Naive B cell (primary cell): ENCODE data around the gene NCKAP5. TPM values are rescaled to one million over a fixed set of nuclear protein-coding genes. Genes with fewer than 3 reads are reported as not detected.

Experiments used
- ATAC-seq, 2 donors: fragments of 150-1000 bp; cut with Tn5 transposase; 2 replicates each; pipeline ENCODE4 v1.10.0; 2021; ENCODE audit warnings: low read depth in 2 of 2, mild to moderate bottlenecking in 2 of 2, moderate library complexity in 2 of 2
- DNase-seq: peaks from one replicate; pipeline ENCODE4 v3.0.0; 2022
- H3K27ac Mint-ChIP-seq, 6 donors: one replicate each; pipeline ENCODE4 v1.8.0; 2020 to 2022; ENCODE audit warnings: mild to moderate bottlenecking in 6 of 6, mixed read lengths in 6 of 6, moderate library complexity in 5 of 6, inconsistent platforms in 2 of 6
- H3K27me3 Mint-ChIP-seq, 3 donors: one replicate each; pipeline ENCODE4 v1.8.0; 2021 to 2022; ENCODE audit warnings: mixed read lengths in 3 of 3, mild to moderate bottlenecking in 1 of 3
- H3K36me3 Mint-ChIP-seq, 2 donors: one replicate each; pipeline ENCODE4 v1.8.0; 2020 to 2022; ENCODE audit warnings: mixed read lengths in 2 of 2, inconsistent platforms in 1 of 2, mild to moderate bottlenecking in 1 of 2
- H3K4me1 Mint-ChIP-seq, 3 donors: one replicate each; pipeline ENCODE4 v1.8.0; 2020 to 2022; ENCODE audit warnings: mixed read lengths in 3 of 3, inconsistent platforms in 1 of 3, mild to moderate bottlenecking in 1 of 3, moderate library complexity in 1 of 3
- H3K4me3 Mint-ChIP-seq, 8 donors: one replicate each; pipeline ENCODE4 v1.8.0; 2020 to 2022; ENCODE audit warnings: mild to moderate bottlenecking in 8 of 8, mixed read lengths in 8 of 8, moderate library complexity in 8 of 8, inconsistent platforms in 2 of 8
- H3K9me3 Mint-ChIP-seq, 7 donors: one replicate each; pipeline ENCODE4 v1.8.0; 2020 to 2022; ENCODE audit warnings: mixed read lengths in 7 of 7, mild to moderate bottlenecking in 5 of 7, inconsistent platforms in 2 of 7, moderate library complexity in 1 of 7
- polyA plus RNA-seq, 6 donors: library from polyadenylated mRNA; unstranded; fragments of 300-500 nt; fragmentation: Illumina TruSeq; gene quantifications; one replicate each; pipeline ENCODE4 v1.2.3, GENCODE V29; 2021; ENCODE audit warnings: low read depth in 6 of 6

NCKAP5 gene
- polyA plus RNA-seq, 6 donors from 2014 or later: 0.10 to 0.21 TPM; not detected in 4

DNA sequence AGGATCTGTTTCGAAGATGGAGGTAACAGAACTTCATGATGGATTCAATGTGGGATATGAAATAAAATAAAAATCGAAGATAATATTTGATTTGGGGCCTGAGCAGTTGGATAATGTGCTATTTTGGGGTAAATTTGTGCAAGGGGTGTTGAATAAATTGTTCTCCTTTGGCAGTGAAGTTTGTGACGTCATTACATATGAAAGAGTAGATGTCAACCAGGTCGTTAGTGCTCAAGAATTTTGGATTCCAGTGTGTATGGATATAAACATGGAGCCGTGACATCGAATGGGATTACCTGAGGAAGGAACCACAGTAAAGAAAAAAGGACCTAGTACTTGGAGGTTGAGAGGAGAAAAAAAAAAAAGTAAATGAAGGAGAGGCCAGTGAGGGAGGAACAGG, 253.0 kb downstream of the NCKAP5 start:
- Mint-ChIP-seq H3K4me3 (no peak overlapping the region), H3K27ac (peak overlapping the region in 2 of 6 donors; percentile 3 to 13), H3K27me3 (peaks cover 0 to 11% (median 5%) of the 10 kb centered on the region in 3 donors), H3K36me3 (no peaks in the 10 kb centered on the region), H3K9me3 (peaks cover 0 to 15% (median 0%) of the 10 kb centered on the region in 7 donors), H3K4me1 (no peaks in the 10 kb centered on the region)
- no peak for DNase-seq
- ATAC-seq: no peak

DNA sequence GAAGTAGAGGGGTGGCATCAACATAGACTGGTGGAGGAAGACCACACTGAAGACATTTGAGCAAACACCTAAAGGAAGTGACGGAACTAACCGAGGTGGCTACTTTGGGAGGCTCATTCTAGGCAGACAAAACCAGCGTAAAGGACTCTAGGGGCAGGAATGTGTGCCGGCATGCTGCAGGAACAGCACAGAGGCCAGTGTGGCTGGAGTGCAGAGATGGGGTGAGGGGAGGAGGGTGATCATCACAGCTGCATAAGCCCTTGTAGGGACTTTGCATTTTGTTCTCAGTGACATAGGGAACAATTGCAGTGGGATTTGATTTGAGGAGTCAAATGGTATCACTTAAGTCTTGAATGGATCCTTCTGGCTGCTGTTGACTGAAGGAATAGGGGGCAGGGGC, 253.5 kb downstream of the NCKAP5 start:
- no peak overlapping the region for H3K4me3 Mint-ChIP-seq
- H3K9me3 Mint-ChIP-seq: peaks cover 0 to 15% (median 0%) of the 10 kb centered on the region in 7 donors
- DNase-seq (no peak), ATAC-seq (no peak)
- H3K4me1 Mint-ChIP-seq: no peaks in the 10 kb centered on the region
- H3K27ac Mint-ChIP-seq: peak overlapping the region in 2 of 6 donors; percentile 4 to 13
- H3K36me3 Mint-ChIP-seq: no peaks in the 10 kb centered on the region
- H3K27me3 Mint-ChIP-seq: peaks cover 0 to 11% (median 5%) of the 10 kb centered on the region in 3 donors

- no peak overlapping the region for H3K4me3 Mint-ChIP-seq
- no peak overlapping the region for H3K27ac Mint-ChIP-seq
- H3K27me3 Mint-ChIP-seq: peaks cover 0 to 11% (median 5%) of the 10 kb centered on the region in 3 donors
- ATAC-seq (no peak), DNase-seq (no peak)
- no peaks in the 10 kb centered on the region for H3K4me1 Mint-ChIP-seq
- no peaks in the 10 kb centered on the region for H3K36me3 Mint-ChIP-seq
- peaks cover 0 to 15% (median 0%) of the 10 kb centered on the region in 7 donors for H3K9me3 Mint-ChIP-seq
Observed at GRCh38 chr2:133312038-133312729, 256.1 kb downstream of the NCKAP5 start.

DNA sequence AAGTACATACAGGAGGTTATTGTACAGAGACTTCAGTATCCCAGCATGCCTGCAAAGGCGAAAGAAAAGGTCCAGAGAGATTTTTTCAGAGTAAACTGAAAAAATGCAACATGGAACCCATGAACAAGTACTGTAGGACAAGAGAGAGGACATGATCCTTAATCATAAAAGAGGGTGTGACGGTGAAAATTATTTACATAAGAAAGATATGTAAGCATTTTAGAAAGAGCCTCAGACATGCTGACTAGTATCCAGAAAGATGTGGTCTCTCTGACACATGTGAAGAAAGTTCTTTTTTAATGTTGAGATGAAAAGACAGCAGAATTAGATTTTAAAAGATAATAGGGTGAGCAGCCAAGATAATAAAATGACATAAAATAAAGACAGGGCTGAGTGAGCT, 262.0 kb downstream of the NCKAP5 start:
- Mint-ChIP-seq H3K36me3 (no peaks in the 10 kb centered on the region), H3K4me3 (no peak overlapping the region), H3K4me1 (no peaks in the 10 kb centered on the region), H3K27ac (no peak overlapping the region), H3K9me3 (peaks cover 0 to 4% (median 0%) of the 10 kb centered on the region in 7 donors), H3K27me3 (no peaks in the 10 kb centered on the region)
- ATAC-seq (no peak), DNase-seq (no peak)

GRCh38 chr2:133304344-133304743, 263.9 kb downstream of the NCKAP5 start:
- no peaks in the 10 kb centered on the region for H3K4me1 Mint-ChIP-seq
- no peak overlapping the region for H3K27ac Mint-ChIP-seq
- H3K9me3 Mint-ChIP-seq: peaks cover 0 to 4% (median 0%) of the 10 kb centered on the region in 7 donors
- H3K36me3 Mint-ChIP-seq: no peaks in the 10 kb centered on the region
- no peaks in the 10 kb centered on the region for H3K27me3 Mint-ChIP-seq
- ATAC-seq: no peak
- H3K4me3 Mint-ChIP-seq: no peak overlapping the region
- DNase-seq: no peak

DNA sequence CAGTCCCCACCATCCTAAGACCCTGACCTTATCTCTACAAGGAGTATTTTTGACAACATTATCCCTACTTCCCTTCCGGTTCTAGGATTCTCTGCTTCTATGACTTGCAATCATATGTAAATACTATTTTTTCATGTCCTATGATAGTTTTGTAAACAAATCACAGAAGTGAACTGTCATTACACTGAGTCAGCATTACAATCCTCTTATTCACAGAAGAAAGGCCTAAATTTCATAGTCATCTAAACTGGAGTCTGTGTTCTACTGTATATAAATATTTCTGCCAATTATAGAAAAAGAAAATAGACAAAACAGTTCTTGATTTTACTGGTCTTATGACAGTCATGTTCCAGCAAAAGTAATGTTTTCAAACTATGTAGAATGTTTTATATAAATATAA, 265.1 kb downstream of the NCKAP5 start:
- H3K4me3 Mint-ChIP-seq: no peak overlapping the region
- no peaks in the 10 kb centered on the region for H3K36me3 Mint-ChIP-seq
- H3K27me3 Mint-ChIP-seq: no peaks in the 10 kb centered on the region

DNA sequence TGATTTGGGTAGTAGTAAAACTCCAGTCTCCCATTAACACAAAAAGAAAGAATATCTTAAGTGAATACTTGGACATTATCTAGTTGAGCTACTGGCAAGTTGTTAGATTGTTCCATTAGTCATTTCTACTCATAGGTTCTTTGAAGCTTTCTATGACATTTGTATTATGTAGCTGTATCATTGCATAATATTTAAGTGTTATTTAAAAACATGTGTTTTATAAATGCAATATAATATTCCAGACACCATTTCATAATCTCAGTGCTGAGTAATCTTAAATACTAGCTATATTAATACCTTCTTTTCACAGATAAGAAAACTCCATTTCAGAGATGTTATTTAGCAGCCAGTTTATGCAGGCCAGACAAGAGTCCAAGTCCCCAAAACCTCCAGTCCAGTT, 271.9 kb downstream of the NCKAP5 start:
- DNase-seq (no peak), ATAC-seq (no peak)
- H3K27me3 Mint-ChIP-seq: peaks cover 0 to 6% (median 5%) of the 10 kb centered on the region in 3 donors
- peaks cover 0 to 3% (median 0%) of the 10 kb centered on the region in 7 donors for H3K9me3 Mint-ChIP-seq
- no peak overlapping the region for H3K4me3 Mint-ChIP-seq
- no peaks in the 10 kb centered on the region for H3K36me3 Mint-ChIP-seq
- no peak overlapping the region for H3K27ac Mint-ChIP-seq
- H3K4me1 Mint-ChIP-seq: no peaks in the 10 kb centered on the region

More for the DNA sequence above, 265.1 kb downstream of the NCKAP5 start:
- no peak for DNase-seq
- Mint-ChIP-seq H3K27ac (no peak overlapping the region), H3K4me1 (no peaks in the 10 kb centered on the region), H3K9me3 (peaks cover 0 to 4% (median 0%) of the 10 kb centered on the region in 7 donors)
- ATAC-seq: no peak

GRCh38 chr2:133293544-133294353, 274.5 kb downstream of the NCKAP5 start:
- ATAC-seq: no peak
- Mint-ChIP-seq H3K9me3 (peaks cover 0 to 4% (median 0%) of the 10 kb centered on the region in 7 donors), H3K4me1 (no peaks in the 10 kb centered on the region), H3K27ac (no peak overlapping the region), H3K4me3 (no peak overlapping the region), H3K36me3 (no peaks in the 10 kb centered on the region), H3K27me3 (peaks cover 0 to 8% (median 6%) of the 10 kb centered on the region in 3 donors)
- no peak for DNase-seq

- DNase-seq (no peak), ATAC-seq (no peak)
- Mint-ChIP-seq H3K4me3 (no peak overlapping the region), H3K36me3 (no peaks in the 10 kb centered on the region), H3K27ac (no peak overlapping the region), H3K27me3 (peaks cover 0 to 8% (median 6%) of the 10 kb centered on the region in 3 donors), H3K9me3 (peaks cover 0 to 4% (median 0%) of the 10 kb centered on the region in 7 donors), H3K4me1 (no peaks in the 10 kb centered on the region)
Observed at GRCh38 chr2:133292259-133292658, 276.0 kb downstream of the NCKAP5 start.

GRCh38 chr2:133287709-133288108, 280.6 kb downstream of the NCKAP5 start:
- peaks cover 0 to 4% (median 0%) of the 10 kb centered on the region in 7 donors for H3K9me3 Mint-ChIP-seq
- ATAC-seq (no peak), DNase-seq (no peak)
- no peak overlapping the region for H3K4me3 Mint-ChIP-seq
- H3K4me1 Mint-ChIP-seq: no peaks in the 10 kb centered on the region
- H3K27ac Mint-ChIP-seq: no peak overlapping the region
- no peaks in the 10 kb centered on the region for H3K36me3 Mint-ChIP-seq
- H3K27me3 Mint-ChIP-seq: peaks cover 0 to 3% (median 0%) of the 10 kb centered on the region in 3 donors

GRCh38 chr2:133286326-133286922, 281.8 kb downstream of the NCKAP5 start:
- H3K27me3 Mint-ChIP-seq: peaks cover 0 to 3% (median 0%) of the 10 kb centered on the region in 3 donors
- no peak overlapping the region for H3K4me3 Mint-ChIP-seq
- ATAC-seq: no peak
- no peaks in the 10 kb centered on the region for H3K4me1 Mint-ChIP-seq
- H3K9me3 Mint-ChIP-seq: peaks cover 0 to 4% (median 0%) of the 10 kb centered on the region in 7 donors
- no peaks in the 10 kb centered on the region for H3K36me3 Mint-ChIP-seq
- no peak overlapping the region for H3K27ac Mint-ChIP-seq
- DNase-seq: no peak

DNA sequence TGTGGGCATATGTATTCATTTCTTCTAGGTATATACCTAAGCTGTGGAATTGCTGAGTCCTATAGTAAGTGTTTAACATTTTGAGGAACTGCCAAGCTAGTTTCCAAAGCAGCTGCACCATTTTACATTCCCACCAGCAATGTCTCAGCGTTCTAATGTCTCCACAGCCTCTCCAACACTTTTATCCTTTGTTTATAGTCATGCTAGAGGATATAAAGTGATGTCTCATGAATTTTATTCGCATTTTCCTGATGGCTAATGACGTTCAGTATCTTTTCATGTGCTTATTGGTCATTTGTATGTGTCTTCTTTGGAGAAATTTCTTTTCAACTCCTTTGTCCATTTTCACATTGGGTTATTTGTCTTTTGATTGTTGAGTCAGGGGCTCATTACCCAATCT, 295.2 kb downstream of the NCKAP5 start:
- no peak overlapping the region for H3K27ac Mint-ChIP-seq
- DNase-seq (no peak), ATAC-seq (no peak)
- peaks cover 0 to 22% (median 10%) of the 10 kb centered on the region in 3 donors for H3K27me3 Mint-ChIP-seq
- H3K4me1 Mint-ChIP-seq: no peaks in the 10 kb centered on the region
- H3K36me3 Mint-ChIP-seq: no peaks in the 10 kb centered on the region
- H3K9me3 Mint-ChIP-seq: peaks cover 0 to 11% (median 0%) of the 10 kb centered on the region in 7 donors
- no peak overlapping the region for H3K4me3 Mint-ChIP-seq

GRCh38 chr2:133271105-133271504, 297.2 kb downstream of the NCKAP5 start:
- H3K27ac Mint-ChIP-seq: no peak overlapping the region
- DNase-seq (no peak), ATAC-seq (no peak)
- no peak overlapping the region for H3K4me3 Mint-ChIP-seq
- H3K4me1 Mint-ChIP-seq: peaks cover 1 to 8% (median 5%) of the 10 kb centered on the region in 3 donors
- peaks cover 9 to 27% (median 10%) of the 10 kb centered on the region in 3 donors for H3K27me3 Mint-ChIP-seq
- H3K36me3 Mint-ChIP-seq: no peaks in the 10 kb centered on the region
- H3K9me3 Mint-ChIP-seq: peaks cover 0 to 5% (median 0%) of the 10 kb centered on the region in 7 donors
